ENCODE results near the gene TCF4.

The TCF4 gene

GRCh38 chr18:55280503-55280902 lies 307.5 kb downstream of the TCF4 start:
- Mint-ChIP-seq H3K9me3 (ENCODE audit: low read depth) (no peaks in the 10 kb centered on the region), H3K4me3 (no peak overlapping the region), H3K4me1 (ENCODE audit: low read depth) (no peaks in the 10 kb centered on the region), H3K27ac (no peak overlapping the region), H3K27me3 (no peaks in the 10 kb centered on the region), H3K36me3 (no peaks in the 10 kb centered on the region)

GRCh38 chr18:55275039-55275901 lies 312.7 kb downstream of the TCF4 start:
- Mint-ChIP-seq H3K4me1 (ENCODE audit: low read depth) (no peaks in the 10 kb centered on the region), H3K9me3 (ENCODE audit: low read depth) (no peaks in the 10 kb centered on the region), H3K27me3 (no peaks in the 10 kb centered on the region), H3K4me3 (no peak overlapping the region), H3K36me3 (no peaks in the 10 kb centered on the region), H3K27ac (no peak overlapping the region)

- Mint-ChIP-seq H3K4me3 (no peak overlapping the region), H3K4me1 (ENCODE audit: low read depth) (no peaks in the 10 kb centered on the region), H3K27me3 (no peaks in the 10 kb centered on the region), H3K27ac (no peak overlapping the region), H3K36me3 (no peaks in the 10 kb centered on the region), H3K9me3 (ENCODE audit: low read depth) (no peaks in the 10 kb centered on the region)
Measured at GRCh38 chr18:55272510-55273243, 315.3 kb downstream of the TCF4 start.

- Mint-ChIP-seq H3K9me3 (ENCODE audit: low read depth) (no peaks in the 10 kb centered on the region), H3K4me1 (ENCODE audit: low read depth) (no peaks in the 10 kb centered on the region)
Measured at GRCh38 chr18:55269622-55270021, 318.4 kb downstream of the TCF4 start.

GRCh38 chr18:55268628-55269275 lies 319.2 kb downstream of the TCF4 start:
- Mint-ChIP-seq H3K9me3 (ENCODE audit: low read depth) (no peaks in the 10 kb centered on the region), H3K4me3 (no peak overlapping the region), H3K27ac (no peak overlapping the region), H3K36me3 (no peaks in the 10 kb centered on the region), H3K4me1 (ENCODE audit: low read depth) (no peaks in the 10 kb centered on the region), H3K27me3 (no peaks in the 10 kb centered on the region)

More at GRCh38 chr18:55269622-55270021, 318.4 kb downstream of the TCF4 start:
- no peak overlapping the region for H3K4me3 Mint-ChIP-seq
- H3K27me3 Mint-ChIP-seq = no peaks in the 10 kb centered on the region
- H3K36me3 Mint-ChIP-seq = no peaks in the 10 kb centered on the region
- H3K27ac Mint-ChIP-seq = no peak overlapping the region

GRCh38 chr18:55268151-55268601 lies 319.8 kb downstream of the TCF4 start:
- Mint-ChIP-seq H3K4me3 (no peak overlapping the region), H3K36me3 (no peaks in the 10 kb centered on the region), H3K27ac (no peak overlapping the region)

GRCh38 chr18:55266981-55267380 lies 321.0 kb downstream of the TCF4 start:
- no peak overlapping the region for H3K4me3 Mint-ChIP-seq
- no peaks in the 10 kb centered on the region for H3K4me1 Mint-ChIP-seq (ENCODE audit: low read depth)
- H3K27me3 Mint-ChIP-seq = no peaks in the 10 kb centered on the region

More at GRCh38 chr18:55268151-55268601, 319.8 kb downstream of the TCF4 start:
- Mint-ChIP-seq H3K4me1 (ENCODE audit: low read depth) (no peaks in the 10 kb centered on the region), H3K9me3 (ENCODE audit: low read depth) (no peaks in the 10 kb centered on the region), H3K27me3 (no peaks in the 10 kb centered on the region)

GRCh38 chr18:55265984-55266383 lies 322.0 kb downstream of the TCF4 start:
- no peak overlapping the region for H3K4me3 Mint-ChIP-seq
- no peaks in the 10 kb centered on the region for H3K4me1 Mint-ChIP-seq (ENCODE audit: low read depth)
- no peaks in the 10 kb centered on the region for H3K9me3 Mint-ChIP-seq (ENCODE audit: low read depth)
- no peaks in the 10 kb centered on the region for H3K27me3 Mint-ChIP-seq
- H3K36me3 Mint-ChIP-seq = no peaks in the 10 kb centered on the region
- H3K27ac Mint-ChIP-seq = no peak overlapping the region

More at GRCh38 chr18:55266981-55267380, 321.0 kb downstream of the TCF4 start:
- Mint-ChIP-seq H3K9me3 (ENCODE audit: low read depth) (no peaks in the 10 kb centered on the region), H3K27ac (no peak overlapping the region), H3K36me3 (no peaks in the 10 kb centered on the region)

- Mint-ChIP-seq H3K27ac (no peak overlapping the region), H3K27me3 (no peaks in the 10 kb centered on the region), H3K4me1 (ENCODE audit: low read depth) (no peaks in the 10 kb centered on the region), H3K9me3 (ENCODE audit: low read depth) (no peaks in the 10 kb centered on the region), H3K36me3 (no peaks in the 10 kb centered on the region), H3K4me3 (no peak overlapping the region)
Measured at GRCh38 chr18:55265130-55265675, 322.8 kb downstream of the TCF4 start.

GRCh38 chr18:55264108-55264507 lies 323.9 kb downstream of the TCF4 start:
- Mint-ChIP-seq H3K27me3 (no peaks in the 10 kb centered on the region), H3K4me1 (ENCODE audit: low read depth) (no peaks in the 10 kb centered on the region), H3K9me3 (ENCODE audit: low read depth) (no peaks in the 10 kb centered on the region), H3K27ac (no peak overlapping the region), H3K36me3 (no peaks in the 10 kb centered on the region), H3K4me3 (no peak overlapping the region)

- Mint-ChIP-seq H3K4me3 (no peak overlapping the region), H3K27ac (no peak overlapping the region), H3K4me1 (ENCODE audit: low read depth) (no peaks in the 10 kb centered on the region), H3K36me3 (no peaks in the 10 kb centered on the region), H3K9me3 (ENCODE audit: low read depth) (no peaks in the 10 kb centered on the region), H3K27me3 (no peaks in the 10 kb centered on the region)
Measured at GRCh38 chr18:55262021-55262560, 325.9 kb downstream of the TCF4 start.

- H3K9me3 Mint-ChIP-seq (ENCODE audit: low read depth) = no peaks in the 10 kb centered on the region
- H3K4me3 Mint-ChIP-seq = no peak overlapping the region
- no peaks in the 10 kb centered on the region for H3K27me3 Mint-ChIP-seq
- no peaks in the 10 kb centered on the region for H3K36me3 Mint-ChIP-seq
- no peaks in the 10 kb centered on the region for H3K4me1 Mint-ChIP-seq (ENCODE audit: low read depth)
- H3K27ac Mint-ChIP-seq = no peak overlapping the region
Measured at GRCh38 chr18:55261253-55261652, 326.7 kb downstream of the TCF4 start.

- H3K36me3 Mint-ChIP-seq = no peaks in the 10 kb centered on the region
- no peak overlapping the region for H3K27ac Mint-ChIP-seq
- no peaks in the 10 kb centered on the region for H3K27me3 Mint-ChIP-seq
- no peak overlapping the region for H3K4me3 Mint-ChIP-seq
- no peaks in the 10 kb centered on the region for H3K9me3 Mint-ChIP-seq (ENCODE audit: low read depth)
- no peaks in the 10 kb centered on the region for H3K4me1 Mint-ChIP-seq (ENCODE audit: low read depth)
Measured at GRCh38 chr18:55258088-55258487, 329.9 kb downstream of the TCF4 start.

GRCh38 chr18:55256929-55257289 lies 331.1 kb downstream of the TCF4 start:
- H3K27me3 Mint-ChIP-seq = no peaks in the 10 kb centered on the region
- no peaks in the 10 kb centered on the region for H3K36me3 Mint-ChIP-seq
- no peak overlapping the region for H3K27ac Mint-ChIP-seq
- H3K4me3 Mint-ChIP-seq = no peak overlapping the region
- H3K4me1 Mint-ChIP-seq (ENCODE audit: low read depth) = no peaks in the 10 kb centered on the region
- H3K9me3 Mint-ChIP-seq (ENCODE audit: low read depth) = no peaks in the 10 kb centered on the region
